GM18517 (cell line): Measurements from ENCODE around the gene GLIS1.

Experiments used
- ATAC-seq: cut with Tn5 transposase; IDR thresholded peaks from one replicate; pipeline ENCODE4 v1.9.1; 2021; ENCODE audit warnings: mild to moderate bottlenecking, moderate library complexity; ENCODE audit not compliant: unreplicated experiment

Gene GLIS1

DNA sequence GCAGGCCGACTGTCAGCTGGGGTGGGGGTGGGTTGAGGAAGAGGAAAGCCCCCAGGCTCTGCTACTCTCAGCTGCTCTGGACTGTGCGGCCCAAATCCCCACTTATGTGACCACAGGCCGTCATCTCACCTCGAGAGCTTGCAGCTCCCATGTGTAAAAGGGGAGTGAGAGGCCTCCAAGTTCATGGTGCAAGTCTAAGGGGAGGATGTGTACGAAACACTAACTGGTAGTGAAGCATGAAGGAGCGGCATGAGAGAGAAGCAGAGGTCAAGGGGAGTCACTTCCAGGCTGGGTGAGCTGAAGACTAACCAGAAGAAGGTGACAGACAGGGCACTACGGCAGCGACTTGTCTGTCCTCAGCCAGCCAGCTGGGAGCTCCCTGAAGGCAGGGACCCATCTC is 43.8 kb downstream of the GLIS1 start:
- ATAC-seq, result no peak

DNA sequence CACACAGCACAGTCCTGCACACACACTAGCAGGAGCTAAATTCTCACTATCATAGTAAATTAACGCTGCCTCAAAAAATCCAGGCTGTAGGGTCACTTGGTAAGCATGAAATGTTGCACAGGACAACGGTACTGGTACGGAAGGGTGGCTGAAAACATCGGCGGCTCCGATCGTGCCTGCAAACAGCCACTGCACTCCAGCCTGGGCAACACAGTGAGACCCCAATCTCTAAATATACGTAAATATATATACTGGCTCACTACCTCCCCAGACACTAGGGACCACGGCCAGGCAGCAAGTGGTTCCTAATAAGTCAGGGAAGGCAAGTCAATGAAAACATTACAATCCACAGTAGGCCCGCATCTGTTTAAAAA is 44.3 kb downstream of the GLIS1 start:
- no peak for ATAC-seq

DNA sequence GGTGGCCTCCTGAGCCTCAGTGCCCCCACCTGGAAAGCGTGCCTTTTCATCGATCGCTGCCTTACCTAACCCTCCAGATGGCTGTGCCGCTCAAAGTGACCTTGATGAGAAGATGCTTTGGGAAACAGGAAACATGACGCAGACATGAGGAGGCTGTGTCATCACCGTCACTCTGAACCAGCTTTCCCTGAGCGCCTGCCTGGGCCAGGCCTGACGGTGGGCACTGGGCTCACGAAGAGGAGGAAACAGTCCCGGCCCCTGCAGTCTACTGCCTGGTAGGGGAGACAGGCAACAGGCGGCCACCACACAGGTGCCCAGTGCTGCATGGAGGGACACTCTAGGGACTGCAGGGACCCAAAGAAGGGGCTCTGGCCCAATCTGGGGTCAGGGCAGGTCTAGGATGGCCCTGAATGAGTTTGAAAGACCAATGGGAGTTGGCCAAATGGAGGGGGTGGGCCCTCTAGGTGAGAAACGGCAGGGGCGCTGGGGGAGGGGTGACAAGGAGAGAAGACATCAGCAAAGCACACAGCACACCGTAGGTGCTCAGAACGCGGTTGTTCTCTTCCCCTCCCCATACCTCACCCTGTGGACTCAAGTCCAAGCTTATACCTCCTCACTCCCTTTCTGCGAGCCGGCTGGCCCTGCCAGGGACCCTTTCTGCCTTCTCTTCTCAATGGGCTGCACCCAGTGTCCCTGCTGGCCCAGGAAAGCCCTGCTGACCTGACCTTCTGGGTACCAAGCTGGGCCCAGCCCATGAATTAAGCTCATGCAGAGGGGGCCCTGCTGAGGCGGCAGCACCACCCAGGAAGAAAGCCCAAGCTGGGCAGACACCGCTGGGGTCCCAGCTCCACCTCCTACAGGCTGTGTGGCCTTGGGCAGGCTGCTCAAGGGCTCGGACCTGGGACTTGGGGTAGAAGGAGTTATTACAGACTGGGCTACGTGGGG is 44.9 kb downstream of the GLIS1 start:
- no peak for ATAC-seq

DNA sequence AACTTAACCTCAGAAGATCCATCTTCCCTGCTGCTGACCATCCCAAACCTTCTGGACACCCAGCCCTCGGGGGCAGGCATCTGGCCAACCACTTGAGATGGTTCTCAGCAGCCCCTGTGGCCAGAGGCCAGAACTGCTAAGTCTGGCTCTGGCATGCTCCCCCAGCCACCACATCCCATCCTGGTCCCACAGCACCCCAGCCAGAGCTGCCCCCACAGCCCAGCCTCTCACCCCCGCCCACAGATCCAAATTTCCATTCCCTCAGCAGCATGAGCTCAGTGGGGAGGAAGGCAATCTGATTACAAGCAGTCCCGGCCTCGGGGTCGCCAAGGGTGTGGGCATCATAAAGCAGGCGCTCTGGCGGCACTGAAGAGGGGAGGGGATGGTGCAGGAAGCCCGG is 45.6 kb downstream of the GLIS1 start:
- no peak for ATAC-seq

DNA sequence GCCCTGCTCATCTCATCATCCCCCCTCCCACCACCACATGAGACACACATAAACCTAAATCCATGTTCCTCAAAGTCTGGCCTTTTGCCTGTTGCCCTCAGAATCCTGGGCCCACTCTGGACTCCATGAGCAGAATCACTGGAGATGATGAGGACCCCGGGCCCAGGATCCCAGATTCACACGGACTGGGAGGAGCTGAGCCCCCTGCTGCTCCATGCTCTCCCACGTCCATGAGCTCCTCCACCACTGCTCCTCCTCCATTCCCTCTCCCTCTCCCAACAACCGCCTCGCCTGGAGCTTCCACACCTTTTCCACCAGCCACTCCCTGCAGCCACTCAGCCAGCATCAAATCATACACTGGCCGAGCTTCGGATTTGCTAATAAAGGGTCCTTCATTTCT is 47.6 kb downstream of the GLIS1 start:
- ATAC-seq, result no peak

DNA sequence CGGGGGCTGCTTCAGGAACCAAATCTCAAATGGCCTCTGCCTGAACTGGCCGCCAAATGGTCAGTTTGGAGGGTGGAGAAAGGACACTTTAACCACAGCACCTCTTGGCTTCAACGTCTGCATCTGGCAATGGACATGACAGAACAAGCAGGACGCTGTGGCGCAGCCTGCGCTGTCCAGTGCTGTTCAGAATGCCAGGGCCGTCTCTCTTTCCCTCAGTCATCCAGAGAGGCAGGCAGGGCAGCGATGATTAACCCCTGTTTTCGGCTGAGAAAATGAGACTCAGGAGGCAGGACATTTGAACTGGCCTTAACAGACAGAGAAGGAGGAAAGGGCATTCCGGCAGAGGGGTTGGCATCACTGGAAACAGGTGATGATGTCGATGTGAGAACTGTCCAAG is 48.6 kb downstream of the GLIS1 start:
- no peak for ATAC-seq

DNA sequence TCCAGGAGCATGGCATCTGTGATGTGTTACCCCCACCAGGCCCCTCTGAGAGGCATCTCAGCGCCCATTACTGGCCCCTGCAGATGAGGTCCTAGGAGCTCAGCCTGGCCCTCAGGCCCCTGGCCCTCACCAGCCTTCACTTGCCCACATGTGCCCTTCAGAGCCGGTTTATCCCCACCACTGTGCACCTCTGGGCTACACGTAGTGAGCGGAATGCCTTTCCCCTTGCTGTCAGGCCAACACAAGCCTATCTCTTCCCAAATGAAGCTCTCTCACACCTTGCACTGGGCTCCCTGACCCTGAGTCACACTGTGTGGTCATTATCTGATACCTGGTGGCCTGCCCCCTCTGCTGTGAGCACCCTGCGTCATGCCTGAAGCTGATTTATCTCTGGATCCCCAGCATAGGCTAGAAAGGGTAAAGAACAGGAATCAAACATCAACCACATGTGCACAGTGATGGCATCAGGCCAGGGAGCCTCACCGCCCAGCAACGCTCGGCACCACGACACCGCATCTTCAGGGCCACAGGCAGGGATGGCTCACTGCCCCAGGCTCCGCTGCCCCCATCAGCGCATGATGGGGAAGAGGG is 49.1 kb downstream of the GLIS1 start:
- no peak for ATAC-seq

DNA sequence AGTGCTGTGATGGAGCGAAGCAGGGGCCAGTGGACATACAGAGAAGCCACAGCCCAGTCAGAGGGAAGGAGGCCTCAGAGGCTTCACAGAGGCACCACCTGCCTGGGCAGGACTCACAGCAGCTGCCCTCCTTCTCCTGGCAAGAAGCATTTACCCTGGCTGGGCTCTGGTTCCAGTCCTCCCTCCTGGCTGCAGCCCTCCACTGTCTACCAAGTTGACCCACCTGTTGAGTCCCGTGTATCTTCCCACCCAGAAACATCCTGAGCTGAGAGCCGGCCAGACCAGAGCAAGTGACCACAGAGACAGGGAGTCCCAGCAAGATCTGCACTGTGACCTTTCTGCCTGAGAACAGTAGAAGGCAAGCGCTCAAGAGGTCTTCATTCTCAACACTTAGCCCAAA is 49.7 kb downstream of the GLIS1 start:
- ATAC-seq, result no peak

DNA sequence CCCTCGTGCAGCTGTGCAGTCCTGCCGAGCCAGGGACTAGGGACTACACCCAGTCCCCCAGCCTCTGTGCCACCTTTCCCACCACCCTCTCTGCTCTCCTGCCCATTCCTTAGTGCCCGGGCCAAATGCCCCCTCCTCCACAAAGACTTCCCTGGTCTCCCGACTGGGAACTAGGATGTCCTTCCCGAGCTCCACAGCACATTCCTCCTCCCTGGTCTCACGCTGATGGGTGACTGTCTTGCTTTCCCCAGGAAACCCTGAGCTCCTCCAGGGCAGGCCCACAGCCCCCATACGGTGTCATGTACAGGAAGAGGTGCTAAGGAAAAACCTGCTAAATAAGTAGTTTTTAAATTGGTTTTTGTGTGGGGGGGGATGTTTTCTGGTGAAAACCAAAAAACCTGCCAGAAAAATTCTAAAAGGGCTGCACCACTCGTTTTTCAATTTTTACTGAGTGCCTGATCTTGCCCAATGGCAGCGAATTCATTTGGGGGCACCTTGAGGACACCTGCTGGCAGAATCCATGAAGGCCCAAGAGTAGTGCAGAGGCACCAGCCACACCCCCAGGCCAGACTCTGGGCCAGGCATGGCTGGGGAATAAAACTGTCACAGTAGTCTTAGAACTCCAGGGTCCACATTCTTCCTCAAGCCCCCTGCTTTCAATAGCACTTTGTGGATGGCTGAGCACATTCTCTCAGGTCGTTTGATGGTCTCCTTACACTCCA is 50.4 kb downstream of the GLIS1 start:
- ATAC-seq, result no peak

DNA sequence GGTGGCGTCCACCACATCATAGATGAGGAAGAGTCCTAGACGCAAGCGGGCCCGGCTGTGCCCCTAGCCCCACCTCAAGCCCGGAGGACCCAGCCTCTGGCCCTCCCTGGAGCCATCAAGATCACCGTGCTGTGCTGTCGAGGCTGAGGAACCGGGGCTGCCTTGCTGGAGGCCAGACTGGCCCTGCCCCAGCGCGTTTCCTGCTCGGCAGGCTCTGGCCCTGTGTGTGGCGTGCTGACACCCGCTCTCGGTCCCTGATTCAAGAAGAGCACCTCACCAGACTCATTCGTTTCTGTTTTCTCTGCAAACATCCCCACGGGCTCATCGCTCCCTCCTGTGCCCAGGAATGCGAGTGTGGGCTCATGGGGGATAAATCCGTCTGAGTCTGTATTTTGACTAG is 51.1 kb downstream of the GLIS1 start:
- ATAC-seq, result no peak

DNA sequence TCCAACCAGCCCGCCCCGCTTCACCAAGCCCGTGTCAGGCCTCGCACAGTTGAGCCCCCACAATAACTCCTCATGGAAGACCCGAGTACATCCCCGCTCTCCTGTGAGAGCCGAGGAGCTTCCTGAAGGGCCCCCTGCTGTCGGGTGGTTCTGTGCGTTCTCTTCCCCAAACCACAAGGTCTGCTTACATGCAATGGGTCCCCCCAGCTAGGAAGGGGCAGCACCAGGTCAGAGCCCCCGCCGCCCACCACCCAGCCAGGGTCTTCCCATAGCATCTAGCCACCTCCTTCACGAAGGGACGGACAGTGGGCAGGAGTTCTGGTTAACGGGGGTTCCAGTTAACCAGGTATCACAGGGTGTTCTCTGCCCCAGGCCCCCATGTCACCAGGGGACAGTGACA is 51.5 kb downstream of the GLIS1 start:
- no peak for ATAC-seq

DNA sequence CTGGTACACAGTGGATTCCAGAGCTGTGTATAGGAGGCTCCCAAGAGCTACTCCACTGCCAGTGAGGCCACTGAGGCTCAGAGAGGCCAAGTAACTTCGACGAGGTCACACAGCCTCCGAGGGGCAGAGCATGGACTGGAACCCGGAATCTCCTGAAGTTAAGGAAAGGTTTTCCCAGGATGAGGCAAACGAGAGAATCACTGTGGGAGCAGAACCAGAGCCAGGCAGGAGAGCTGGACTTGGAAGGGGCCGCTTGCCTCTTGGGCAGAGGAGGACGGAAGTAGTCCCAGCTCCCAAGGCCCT is 52.0 kb downstream of the GLIS1 start:
- no peak for ATAC-seq

DNA sequence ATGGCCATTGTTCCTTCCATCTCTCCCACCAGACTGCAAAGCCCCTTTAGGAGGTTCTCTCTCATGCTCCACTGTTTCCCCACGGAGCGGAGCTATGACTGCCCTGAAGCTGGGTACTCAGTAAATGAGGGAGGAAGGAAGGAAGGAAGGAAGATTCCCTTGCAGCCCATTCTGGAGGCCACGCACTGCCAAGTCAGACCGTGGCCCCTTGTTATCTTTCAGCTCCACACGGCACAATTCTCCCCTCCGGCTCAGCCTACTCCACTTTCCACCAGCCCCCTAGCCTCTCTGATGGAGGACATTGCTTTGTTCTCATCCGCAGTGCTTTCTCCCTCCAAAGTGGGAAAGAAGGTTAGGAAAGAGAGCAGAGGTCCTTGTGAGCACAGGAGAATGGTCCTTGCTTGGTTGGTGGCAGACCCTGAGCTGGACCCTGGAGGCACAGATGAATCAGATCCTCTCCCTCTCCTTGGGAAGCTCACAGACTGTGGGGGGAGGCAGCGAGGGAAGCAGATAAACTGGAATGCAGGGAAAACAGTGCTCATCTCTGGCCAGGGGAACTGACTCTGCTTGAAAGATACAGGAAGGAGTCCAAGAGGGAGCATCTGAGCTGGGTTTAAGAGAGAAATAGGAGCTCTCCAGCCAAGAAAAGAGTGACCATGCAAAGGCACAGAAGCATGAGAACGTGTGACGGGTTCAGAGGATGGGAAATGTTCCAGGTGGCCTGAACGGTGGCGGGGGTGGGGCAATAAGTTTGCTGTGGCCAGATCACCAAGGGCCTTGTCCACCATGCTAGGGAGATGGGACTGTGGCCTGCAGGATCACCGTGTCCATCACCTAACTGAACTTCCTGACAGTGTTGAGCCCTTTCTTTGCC is 52.6 kb downstream of the GLIS1 start:
- ATAC-seq, result no peak

DNA sequence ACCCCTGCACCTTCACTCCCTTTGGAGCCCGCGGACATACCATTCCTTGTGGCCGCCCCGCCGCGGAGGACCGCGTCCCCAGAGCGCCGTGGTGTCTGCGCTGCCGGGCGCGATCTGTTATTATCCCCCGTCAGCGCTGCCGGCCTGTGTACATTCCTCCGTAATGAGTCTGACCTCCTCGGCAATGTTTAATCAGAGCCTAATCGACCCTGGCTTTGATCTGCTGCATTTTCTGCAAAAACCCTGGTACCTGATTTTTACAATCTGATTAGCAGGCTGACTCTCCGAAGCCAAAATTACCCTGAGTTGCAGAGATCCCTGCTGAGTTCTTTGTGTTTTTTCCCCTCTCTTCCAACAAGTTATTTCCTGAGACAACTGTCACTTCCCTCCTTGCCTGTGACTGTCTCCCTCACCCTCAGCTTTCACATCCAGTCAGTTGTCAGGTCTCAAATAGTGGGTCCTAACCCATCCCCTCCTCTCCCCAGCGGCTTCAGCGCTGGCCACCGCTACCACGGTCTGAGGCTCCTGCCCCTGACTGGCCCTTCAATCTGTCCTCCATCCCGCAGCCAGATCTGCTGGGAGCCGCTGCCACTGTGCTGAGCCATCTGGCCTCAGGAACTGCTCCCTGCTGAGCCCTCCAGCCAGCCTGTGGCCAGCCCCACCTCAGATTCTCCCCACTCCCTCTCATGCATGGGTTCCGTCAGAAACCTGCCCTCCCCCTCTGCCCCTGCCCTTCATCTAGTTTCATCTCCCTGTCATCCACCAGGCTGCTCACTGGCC is 53.5 kb downstream of the GLIS1 start:
- ATAC-seq, result no peak

DNA sequence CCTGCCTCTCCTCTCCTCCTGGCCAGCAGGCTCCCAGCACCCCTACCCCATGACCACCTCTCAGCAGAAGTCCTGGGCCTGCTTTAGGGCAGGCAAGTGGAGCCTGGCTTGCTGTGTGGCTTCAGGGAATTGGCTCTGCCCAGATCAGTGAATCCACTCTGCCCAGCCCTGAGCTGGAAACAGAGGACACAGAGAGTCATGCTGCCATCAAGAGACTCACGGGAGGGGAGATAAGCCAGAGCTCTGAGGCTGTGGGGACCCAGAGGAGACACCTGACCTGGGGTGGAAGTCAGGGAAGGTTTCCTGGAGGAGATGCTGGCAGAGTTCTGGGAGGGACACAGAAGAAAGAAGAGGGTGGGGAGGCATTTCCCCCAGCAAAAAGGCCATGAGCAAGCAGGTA is 54.2 kb downstream of the GLIS1 start:
- ATAC-seq, result no peak

DNA sequence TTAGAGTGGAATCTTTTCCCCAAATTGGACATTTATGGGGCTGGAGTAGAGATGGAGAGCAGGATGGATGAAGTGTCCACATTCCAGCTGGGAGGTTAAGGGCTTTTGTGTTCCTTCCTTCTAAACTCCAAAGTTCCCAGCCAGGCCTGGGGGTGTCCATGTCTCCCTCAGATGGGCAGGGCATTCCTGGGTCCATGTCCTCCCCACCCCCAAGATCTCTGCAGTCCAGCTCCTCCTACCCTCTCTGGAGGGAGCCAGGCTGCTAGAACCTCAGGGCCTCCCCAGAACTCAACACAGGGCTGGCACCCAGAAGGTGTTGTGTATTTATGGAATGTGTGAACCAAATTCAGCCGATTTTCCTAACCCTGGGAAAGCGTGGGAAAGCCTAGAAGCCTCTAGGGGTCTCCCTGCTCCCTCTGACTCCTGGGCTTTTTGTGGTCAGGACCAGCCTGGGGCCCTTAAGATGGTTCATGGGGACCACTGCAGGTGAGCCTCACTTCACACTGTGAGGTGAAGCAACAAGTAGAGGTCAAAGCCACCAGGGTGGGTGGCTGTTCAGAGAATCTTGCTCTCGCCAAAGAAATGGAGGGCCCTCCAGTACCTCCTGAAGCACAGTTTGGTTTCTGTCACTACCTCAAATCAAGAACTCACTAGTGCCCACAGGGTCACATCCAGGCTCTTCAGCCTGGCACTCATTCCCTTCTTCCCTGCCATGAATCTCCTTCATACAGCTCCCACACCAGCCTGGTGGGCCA is 54.8 kb downstream of the GLIS1 start:
- no peak for ATAC-seq

DNA sequence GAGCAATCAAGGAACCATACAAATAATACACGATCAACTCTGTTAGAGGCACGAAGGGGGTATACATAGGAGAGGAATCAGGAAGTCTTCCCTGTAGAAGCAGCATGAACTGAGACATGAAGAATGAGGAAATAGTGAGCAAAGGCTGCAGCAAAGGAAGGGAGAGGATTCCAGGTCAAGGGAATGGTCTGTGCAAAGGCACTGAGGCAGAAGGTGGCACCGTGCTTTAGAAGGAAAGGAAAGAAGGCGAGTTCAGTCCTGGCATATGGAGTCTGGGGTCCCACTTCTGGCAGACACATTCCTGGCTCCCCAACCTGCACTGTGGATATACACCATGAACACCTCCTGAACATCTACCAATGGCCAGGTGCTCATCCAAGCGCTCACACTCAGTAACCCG is 56.1 kb downstream of the GLIS1 start:
- ATAC-seq, result no peak

DNA sequence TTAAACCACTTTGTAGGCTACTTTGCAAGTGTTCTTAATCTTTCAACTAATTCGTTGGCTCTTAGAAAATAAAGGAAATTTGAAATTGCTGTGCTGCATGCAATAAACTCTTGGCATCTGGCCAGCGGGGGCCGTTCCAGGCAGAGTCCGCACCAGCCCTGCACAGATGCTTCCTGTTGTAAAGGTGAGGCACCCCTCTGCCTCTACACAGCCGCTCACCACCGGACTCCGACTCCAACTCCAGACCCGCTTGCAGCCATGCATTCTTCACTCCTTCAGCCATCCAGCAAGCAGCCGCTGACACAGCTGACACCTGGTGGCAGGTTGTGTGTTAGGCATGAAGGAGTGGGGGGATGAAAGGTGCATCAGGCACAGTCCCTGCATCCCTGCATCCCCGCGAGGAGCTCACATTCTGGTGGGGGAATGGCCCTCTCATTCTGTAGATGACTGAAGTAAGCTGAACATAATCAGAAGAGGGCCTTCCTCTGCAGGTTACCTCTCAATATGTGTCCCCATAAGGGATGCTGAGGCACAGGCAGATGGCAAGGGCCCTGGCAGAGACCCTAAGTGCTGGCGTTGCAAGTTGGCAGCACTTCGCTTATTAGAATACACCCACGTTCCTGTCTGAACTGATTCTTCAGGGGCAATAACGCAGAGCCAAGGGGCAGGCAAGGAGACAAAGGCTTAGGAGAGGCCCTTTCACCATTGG is 56.8 kb downstream of the GLIS1 start:
- no peak for ATAC-seq

DNA sequence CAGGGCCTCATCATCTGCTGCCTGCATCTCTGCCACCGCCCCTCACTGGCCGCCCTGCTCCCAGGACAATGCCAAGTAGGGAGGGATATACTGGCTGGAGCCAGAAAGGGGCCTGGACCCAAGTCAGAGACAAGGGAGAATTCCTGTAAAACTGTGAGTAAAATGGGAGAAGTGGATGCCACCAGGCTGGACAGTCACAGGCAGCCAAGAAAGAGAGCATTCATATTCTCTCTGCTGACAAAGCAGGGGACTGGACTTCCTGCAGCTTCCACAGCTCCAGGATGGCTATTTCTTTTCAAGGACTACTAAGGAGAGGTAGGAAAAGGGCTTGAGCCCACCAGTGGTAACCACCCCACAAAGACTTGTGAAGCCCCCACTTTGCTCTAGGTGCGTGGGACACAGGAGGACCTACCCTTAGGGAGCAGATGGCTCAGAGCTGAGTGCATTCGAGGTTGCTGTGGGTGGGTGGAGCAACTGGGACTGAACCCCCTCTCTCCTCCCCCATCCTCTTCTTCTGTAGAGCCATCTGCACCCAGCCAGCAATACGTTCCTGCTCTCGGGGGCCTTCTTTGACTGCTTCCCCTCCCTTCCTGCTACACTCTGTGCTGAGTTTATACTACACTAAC is 57.5 kb downstream of the GLIS1 start:
- ATAC-seq, result no peak
